ENCODE results near the gene FGD6.

GRCh38 chr12:95151406-95151805, 65.9 kb downstream of the FGD6 start:
- TF ChIP-seq CTCF (conservative IDR thresholded peaks at IDR 0.05; ENCODE audit: low read depth in 2 of 2) (no peak), POLR2AphosphoS5 (IDR thresholded peaks at IDR 0.05; ENCODE audit: low read depth) (no peak), ZNF462 (CRISPR knock-in tag; IDR thresholded peaks at IDR 0.05) (no peak), REST (IDR thresholded peaks at IDR 0.05; ENCODE audit: unreplicated experiment) (no peak), EZH2 (IDR thresholded peaks at IDR 0.05; ENCODE audit: low read depth, unreplicated experiment) (no peak), EZH2phosphoT487 (IDR thresholded peaks at IDR 0.05; ENCODE audit: unreplicated experiment) (no peak), CREB1 (CRISPR knock-in tag; IDR thresholded peaks at IDR 0.05; ENCODE audit: low read depth) (no peak), ZNF114 (CRISPR knock-in tag; IDR thresholded peaks at IDR 0.05) (no peak), ETS1 (IDR thresholded peaks at IDR 0.05) (no peak)
